ENCODE measurements around the gene GGT6.
A peak's percentile ranks its signal among the peaks of the same experiment; 100 is the strongest.

Gene GGT6

DNA sequence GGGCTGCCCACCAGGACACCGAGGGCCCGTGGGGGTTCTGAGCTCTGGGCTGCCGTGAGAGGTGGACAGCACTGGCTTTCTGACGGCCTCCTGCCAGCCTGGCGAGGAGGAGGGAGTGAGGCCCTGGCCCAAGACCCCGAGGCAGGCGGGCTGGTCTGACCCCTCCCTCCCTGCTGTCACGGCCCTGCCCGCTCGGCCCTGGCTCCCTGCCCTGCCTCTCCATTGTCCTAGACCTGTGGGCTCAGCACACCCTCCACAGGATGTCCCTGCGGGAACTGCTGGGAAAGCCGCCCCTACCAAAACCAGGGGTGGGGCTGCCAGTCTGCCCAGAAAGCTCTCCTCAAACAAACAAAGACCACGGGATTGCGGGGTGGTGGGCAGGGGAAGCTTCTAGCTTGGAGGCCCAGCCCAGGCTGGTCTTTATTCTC is 41.0 kb downstream of the GGT6 start:
- no peak for DNase-seq

DNA sequence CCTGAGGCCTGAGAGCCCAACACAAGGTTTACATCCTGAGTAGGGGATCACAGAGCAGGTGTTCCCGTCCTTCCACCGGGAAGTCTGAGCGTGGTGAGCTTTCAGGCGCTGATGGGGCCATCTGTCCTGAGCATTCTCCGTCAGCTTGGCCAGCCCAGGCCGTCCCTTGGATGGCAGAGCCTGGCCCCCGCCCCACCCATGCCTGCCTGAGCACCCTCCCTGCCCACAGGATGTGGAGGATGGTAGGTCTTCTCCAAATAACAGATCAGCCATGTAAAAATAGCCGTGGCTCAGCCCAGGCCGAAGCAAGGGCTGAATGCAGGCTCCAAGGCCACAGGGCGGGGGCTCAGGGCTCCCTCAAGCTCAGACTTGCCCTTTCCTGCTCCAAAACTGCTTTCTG is 41.5 kb downstream of the GGT6 start:
- no peak for DNase-seq

DNA sequence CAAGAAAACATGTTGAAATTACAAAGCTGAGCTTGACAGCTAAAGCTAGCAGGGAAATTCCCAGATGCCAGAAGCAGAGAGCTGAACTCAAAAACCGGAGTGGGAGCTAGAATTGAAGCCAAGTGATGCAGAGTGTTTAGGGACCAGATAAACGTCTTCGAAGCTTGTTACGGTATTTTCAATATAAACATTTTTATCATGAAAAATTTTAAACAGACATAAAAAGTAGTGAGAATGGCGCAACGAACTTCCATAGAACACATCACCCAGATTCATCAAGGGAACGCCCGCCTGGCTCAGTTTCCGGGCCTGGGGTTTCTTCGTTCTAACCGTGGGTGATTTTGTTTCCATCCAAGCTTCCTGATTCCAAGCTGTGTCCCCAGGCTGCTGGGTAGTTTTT is 43.6 kb downstream of the GGT6 start:
- no peak for DNase-seq

DNA sequence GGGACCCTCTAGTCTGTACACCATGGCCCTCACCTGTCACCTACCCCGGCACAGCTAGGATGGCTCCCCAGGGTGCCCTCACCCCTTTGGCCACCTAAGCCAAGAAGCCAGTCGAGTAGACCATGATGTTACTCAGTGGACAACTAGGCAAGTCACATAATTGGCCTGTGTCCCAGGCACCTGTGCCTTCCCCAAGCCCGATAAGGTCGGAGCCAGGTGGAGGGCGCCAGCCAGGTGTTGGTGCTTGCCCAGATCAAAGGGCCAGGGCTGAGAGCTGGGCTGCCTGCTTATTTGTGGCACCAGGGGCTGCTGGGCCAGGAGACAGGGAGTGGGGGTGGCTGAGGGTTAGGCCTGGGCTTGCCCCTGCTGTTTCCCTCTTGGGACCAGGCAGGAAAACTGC is 44.9 kb downstream of the GGT6 start:
- DNase-seq, result no peak

DNA sequence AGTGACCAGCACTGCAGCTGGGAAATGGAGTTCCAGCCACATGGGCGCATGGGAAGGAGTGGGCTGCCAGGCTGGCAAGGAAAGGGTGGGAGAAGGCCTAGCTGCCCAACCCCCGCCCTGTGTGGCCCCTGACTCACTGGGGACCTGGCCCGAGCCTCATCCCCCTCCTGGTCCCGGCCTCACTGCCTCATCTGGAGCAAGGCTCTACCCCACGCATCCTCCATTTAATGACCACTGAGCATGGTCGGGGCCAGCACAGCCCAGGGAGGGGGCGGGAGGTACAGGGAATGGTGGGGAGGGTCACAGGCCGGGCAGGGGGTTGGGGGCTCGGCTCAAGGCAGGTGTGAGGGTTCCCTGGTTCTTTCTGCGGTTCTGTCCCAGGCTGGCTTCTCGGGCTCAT is 45.6 kb downstream of the GGT6 start:
- no peak for DNase-seq

DNA sequence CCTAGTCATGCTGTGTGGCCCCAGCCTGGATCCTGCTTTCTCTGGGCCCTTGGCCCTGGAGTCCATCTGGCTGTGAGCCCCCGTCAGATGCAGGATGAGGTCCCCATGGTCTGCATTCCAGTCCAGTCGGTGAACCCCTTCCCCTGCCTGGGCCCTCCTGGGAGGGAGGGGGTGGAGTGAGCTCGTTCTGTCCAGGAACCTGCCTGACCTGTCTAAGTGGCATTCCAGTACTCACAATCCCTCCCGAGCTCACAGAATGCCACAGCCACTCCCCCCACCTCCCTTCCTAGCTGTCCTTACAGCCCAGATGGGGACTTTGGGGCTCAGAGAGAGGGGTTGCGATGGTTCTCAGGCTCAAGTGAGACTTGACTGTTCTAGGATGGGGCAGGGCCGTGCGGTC is 46.2 kb downstream of the GGT6 start:
- DNase-seq, result no peak

DNA sequence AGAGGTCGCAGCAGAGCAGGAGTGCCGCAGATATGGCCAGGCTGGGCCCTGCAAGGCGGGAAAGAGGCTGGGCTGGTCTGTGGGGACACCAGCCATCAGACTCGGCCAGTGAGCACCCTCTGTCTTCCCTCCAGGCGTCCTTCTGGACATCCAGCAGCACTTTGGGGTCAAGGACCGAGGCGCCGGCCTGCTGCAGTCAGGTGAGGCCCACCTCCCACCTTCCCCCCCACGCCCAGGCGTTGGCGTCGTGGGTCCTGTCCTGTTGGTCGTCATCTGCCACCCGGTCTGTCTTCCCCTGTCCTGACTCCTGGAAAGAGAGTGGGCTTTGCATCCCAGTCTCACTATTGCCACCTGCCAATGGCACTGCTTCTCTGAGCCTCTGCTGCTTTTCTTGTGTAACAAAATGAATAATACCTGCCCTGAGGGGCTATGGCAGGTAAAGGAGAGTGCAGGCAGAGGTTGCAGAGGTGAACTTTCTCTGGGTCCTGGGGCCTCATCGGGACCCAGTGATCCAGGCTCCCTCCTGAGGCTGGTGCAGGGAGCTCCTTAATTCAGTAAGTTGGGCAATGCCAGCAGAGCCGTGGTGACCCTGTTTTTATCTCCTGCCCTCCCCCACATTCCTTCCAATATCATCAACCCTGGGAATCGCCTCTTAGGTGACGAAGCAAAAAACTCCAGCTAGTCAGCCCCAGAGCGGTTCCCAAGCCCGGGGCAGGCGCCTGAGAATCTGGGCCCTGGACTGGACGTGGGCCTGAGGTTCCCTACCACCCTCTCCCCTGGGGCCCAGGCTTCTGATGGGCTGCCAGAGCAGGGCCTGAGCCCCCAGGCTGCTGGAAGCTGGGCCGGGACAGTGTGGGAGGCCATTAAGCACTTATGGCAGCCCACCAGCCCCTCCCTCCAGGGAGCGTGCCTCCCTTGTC is 47.0 kb downstream of the GGT6 start:
- DNase-seq, result no peak

DNA sequence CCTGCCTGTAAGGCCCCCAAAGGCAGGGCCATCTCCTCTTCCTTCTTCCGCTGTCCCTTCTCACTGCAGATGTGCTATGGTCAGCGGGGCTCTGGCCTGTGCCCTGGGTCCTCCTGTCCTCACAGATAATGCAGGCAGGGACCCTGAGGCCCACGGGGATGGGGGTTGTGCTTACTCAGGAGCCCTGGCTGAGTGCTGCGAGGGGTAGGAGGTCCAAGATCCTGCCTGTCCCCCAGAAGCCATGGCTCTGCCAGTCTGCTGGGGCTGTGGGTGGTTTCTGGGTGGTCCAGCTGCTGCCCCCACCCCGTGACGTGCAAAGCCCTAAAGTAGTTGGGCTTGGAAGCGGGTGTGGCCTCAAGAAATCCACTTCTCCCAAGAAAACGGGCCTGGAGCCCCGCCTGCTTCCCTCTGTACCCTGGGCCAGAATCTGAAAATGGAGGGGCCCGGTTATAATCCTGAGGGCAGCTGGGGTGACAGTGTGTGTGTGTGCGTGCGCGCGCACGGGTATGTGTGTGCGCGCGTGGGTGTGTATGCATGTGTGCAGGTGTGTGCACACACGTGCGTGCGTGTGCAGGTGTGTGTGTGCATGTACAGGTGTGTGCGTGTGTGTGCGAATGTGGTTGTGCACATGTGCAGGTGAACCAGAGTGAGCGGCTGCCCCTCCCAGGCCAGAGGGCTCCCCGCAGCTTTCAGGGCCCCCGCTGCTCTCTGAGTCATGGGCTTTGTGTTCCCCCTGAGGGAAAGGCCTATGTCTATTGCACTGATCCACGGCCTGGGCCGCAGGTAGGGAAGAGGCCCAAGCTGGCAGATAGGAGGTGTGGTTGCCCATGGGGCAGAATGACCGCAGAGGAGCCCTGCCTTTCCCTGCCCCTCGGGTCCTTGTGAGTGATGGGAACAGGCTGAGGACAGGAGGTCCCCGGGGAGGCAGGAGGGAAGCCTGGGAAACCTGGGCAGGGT is 47.9 kb downstream of the GGT6 start:
- DNase-seq, result no peak

DNA sequence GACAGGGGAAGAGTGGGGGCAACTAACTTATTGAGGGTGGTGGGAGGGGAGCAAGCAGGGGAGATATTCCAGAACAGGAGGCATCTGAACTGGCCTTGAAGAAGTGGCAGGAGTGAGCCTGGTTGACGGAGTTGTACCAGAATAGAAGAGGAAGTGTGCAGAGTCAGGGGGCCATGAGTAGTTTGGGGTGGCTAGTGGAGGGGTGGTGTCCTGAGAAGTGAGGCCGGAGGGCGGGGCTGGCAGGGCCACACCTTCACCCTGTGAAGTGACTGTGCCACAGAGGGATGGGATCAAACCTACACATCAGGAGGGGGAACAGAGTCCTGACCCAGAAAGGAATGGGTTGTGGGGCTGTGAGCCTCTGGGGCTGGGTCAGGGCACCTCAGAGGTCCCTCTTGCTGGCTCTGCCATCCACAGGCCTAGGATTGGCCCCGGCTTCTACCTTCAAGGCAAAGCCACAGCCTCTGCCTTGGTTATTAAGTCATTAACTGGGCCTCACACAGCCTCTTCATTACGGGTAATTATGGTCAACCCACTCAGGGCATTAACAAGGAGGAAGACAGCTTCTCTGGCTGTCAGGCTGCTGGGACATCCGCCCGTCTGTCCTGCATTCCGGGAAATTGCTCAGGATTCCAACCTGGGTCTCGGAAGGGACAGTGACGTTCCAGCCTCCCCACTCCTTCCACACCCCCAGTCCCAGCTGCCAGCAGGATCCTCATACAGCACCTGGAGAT is 49.0 kb downstream of the GGT6 start:
- DNase-seq, result no peak

DNA sequence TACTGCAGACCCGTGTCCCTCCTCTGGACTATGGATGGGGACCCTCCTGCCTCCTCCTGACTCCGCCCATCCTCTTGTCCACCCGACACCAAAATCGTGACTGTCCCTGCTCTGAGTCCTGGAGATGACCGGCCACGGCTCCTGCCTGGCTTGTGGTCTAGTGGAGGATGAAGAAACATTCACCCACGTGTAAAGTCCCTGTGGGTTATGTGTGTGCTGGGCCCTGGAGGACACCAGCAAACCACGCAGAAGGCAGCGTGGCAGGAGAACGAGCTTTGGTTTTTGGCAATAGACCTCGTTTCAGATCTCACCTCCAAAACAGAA is 49.8 kb downstream of the GGT6 start:
- DNase-seq, result no peak

DNA sequence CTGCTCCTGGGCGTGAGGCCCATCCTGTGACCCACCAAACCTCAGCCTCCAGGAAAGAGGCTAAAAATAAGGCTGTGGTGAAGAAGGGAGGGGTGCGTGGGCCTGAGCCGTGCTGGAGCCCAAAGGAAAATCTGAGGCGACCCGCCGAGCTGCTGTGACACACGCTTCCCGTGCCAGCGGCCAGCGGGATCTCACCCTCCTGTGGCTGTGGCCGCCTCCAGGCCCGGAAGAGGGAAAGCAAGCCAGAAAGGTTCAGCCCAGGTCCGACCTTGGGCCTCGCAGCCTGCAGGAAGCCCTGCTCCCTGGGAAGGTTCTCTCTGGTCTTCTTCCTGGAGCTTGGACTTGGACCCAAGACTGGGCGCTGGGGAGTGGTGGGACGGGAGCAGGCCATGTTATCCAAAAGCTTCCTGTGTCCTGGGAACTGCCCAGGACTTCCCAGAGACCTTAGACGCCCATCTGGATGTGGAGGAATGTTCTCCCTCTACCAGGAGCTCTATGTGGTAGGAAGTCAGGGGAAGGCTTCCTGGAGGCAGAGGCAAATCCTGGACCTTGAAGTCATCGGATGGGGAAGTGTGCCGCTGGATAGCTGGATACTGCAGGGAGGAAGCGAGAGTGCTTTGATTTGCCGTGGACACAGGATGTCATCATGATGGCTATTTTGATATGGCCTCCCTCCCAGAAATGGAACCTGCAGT is 50.3 kb downstream of the GGT6 start:
- no peak for DNase-seq

DNA sequence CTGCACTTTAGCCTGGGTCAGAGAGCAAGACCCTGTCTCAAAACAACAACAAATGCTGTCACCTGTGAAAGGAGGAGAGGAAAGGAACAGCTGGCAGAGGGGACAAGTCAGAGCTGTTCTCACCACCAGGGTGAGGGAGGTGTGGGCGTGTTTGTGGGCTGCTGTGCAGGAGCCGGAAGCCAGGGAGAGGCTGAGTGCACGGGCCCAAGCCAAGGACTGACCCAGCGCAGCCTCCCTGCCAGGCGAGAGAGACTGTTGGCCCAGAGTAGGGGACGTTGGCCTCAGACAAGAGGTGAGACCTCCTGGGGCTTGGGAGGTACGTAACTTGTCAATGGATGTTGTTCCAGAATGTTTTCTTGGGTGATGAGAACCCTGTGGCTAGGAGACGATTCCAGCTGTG is 51.0 kb downstream of the GGT6 start:
- peak; percentile 41 for DNase-seq

DNA sequence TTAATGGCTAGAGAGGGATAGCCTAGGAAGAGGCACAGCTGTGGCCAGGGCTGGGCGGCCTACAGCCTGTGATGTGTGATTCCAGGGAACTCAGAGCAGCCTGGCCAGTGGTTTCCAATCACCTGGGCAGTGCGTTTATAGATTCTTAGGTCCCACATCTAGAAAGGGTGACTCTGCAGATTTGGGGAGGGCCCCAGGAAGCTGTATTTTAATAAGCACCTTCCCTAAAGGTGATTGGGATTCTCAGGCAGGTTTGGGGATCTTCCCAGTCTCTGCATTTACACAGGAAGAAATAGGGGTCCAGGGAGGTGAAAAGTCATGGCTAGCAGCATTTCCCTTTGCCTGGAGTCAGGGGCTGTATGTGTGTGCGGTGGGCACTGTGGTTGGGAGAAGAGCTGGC is 52.2 kb downstream of the GGT6 start:
- DNase-seq, result no peak

DNA sequence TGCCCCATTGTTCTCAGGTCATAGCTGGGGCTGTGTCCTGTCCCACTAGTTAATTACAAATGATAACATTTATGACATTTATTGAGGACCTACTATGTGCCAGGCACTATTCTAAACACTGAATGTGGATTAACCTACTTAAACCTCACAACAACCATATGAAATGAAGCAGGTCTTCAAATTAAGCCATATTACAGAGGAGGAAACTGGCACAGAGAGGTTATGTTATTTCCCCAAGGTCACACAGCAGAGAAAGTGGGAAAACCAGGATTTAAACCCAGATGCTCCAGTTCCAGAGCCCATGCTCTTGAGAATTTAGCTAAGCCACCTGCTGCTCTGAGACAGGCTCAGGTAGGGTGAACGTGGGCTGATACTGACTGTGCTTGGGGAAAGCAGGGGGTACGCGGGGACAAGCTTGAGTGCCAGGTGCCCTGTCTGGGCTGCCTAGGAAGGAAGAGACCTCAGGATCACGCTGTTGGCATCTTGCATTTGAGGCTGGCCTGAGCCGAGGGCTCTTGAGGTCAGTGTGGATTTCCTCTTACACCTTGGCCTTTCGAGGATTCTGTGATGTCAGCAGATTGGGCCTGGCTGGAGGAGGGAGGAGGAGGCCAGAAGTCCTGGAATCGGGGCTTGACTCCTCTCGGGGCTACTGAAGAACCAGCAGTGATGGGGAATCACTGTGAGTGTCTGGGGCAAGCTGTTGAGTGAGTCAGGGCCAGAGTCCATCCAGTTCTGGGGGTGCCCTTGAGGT is 52.8 kb downstream of the GGT6 start:
- DNase-seq, result no peak
